Endodermal cell (in vitro differentiated cells): Measurements from ENCODE around the gene GLG1. TPM values are rescaled to one million over a fixed set of nuclear protein-coding genes. Genes with fewer than 3 reads are reported as not detected.

ENCODE experiments used
- DNase-seq: peaks from one replicate; pipeline ENCODE4 v3.0.0-alpha.2; 2017
- H3K27ac ChIP-seq: 2 replicates; pipeline ENCODE4 v1.5.1; 2013; ENCODE audit warnings: mild to moderate bottlenecking, low read depth, low read length, moderate library complexity
- H3K27me3 ChIP-seq: 2 replicates; pipeline ENCODE4 v1.6.1; 2013; ENCODE audit warnings: mild to moderate bottlenecking, low read length, moderate library complexity; ENCODE audit not compliant: insufficient read depth, control insufficient read depth, poor library complexity, severe bottlenecking
- H3K36me3 ChIP-seq: 2 replicates; pipeline ENCODE4 v1.7.0; 2013; ENCODE audit warnings: mild to moderate bottlenecking, low read length, moderate library complexity; ENCODE audit not compliant: control insufficient read depth, insufficient read depth
- H3K4me1 ChIP-seq: one replicate; pipeline ENCODE4 v1.7.0; 2013; ENCODE audit warnings: low read length; ENCODE audit not compliant: control insufficient read depth, insufficient read depth
- H3K4me3 ChIP-seq: 2 replicates; pipeline ENCODE4 v1.5.1; 2013; ENCODE audit warnings: mild to moderate bottlenecking, low read length, moderate library complexity
- H3K9ac ChIP-seq: 2 replicates; pipeline ENCODE4 v1.6.1; 2013; ENCODE audit warnings: mild to moderate bottlenecking, low read length, moderate library complexity; ENCODE audit not compliant: poor library complexity, severe bottlenecking; ENCODE audit errors: extremely low read depth
- H3K9me3 ChIP-seq: 2 replicates; pipeline ENCODE4 v1.6.1; 2013; ENCODE audit warnings: mild to moderate bottlenecking, low read length, moderate library complexity; ENCODE audit not compliant: control insufficient read depth
- H3K27ac Mint-ChIP-seq: 2 replicates; pipeline ENCODE4 v1.8.0; 2020; ENCODE audit warnings: mixed read lengths
- H3K27me3 Mint-ChIP-seq: 2 replicates; pipeline ENCODE4 v1.8.0; 2021; ENCODE audit warnings: mild to moderate bottlenecking, mixed read lengths; ENCODE audit not compliant: insufficient read depth
- H3K36me3 Mint-ChIP-seq: 2 replicates; pipeline ENCODE4 v1.8.0; 2020; ENCODE audit warnings: low read depth, mixed read lengths
- H3K4me1 Mint-ChIP-seq: 2 replicates; pipeline ENCODE4 v1.8.0; 2020; ENCODE audit warnings: mixed read lengths
- H3K4me3 Mint-ChIP-seq: 2 replicates; pipeline ENCODE4 v1.8.0; 2020; ENCODE audit warnings: mild to moderate bottlenecking, moderate library complexity, mixed read lengths
- H3K9me3 Mint-ChIP-seq: 2 replicates; pipeline ENCODE4 v1.8.0; 2020; ENCODE audit warnings: mild to moderate bottlenecking, mixed read lengths
- CTCF ChIP-seq: fragments of 200-600 bp; sonication (generic); conservative IDR thresholded peaks from 2 replicates; pipeline ENCODE4 v1.5.0; 2021; ENCODE audit warnings: antibody characterized with exemption, mild to moderate bottlenecking
- WGBS, 2 experiments: methylation state at CpG; one replicate each; pipeline versions ENCODE4 v1.1.5 to v1.1.7; 2013; ENCODE audit warnings: missing lambda C conversion rate in 2 of 2, mixed read lengths in 1 of 2; ENCODE audit not compliant: insufficient coverage in 1 of 2, insufficient read length in 1 of 2; 5-methylcytosine and 5-hydroxymethylcytosine counted together
- total RNA-seq, 2 donors: library from RNA; stranded (reverse); fragmentation: NEBNext Ultra II Directional in 1 of 2; extraction: Animal tissue kit (Norgen Biotek cat#: 25700) in 1 of 2; gene quantifications; 2 replicates in 1 of 2; 3 replicates in 1 of 2; pipeline ENCODE4 v1.2.1, GENCODE V29; 2021

GLG1 gene
- total RNA-seq, 2 donors from 2014 or later, result 120 to 136 TPM

- Mint-ChIP-seq H3K4me3 (no peak overlapping the region), H3K4me1 (peaks cover 2% of the 10 kb centered on the region), H3K27me3 (peaks cover 2% of the 10 kb centered on the region), H3K27ac (no peak overlapping the region), H3K9me3 (peaks cover 2% of the 10 kb centered on the region), H3K36me3 (peaks cover 56% of the 10 kb centered on the region)
- Histone ChIP-seq H3K27ac (no peak overlapping the region), H3K36me3 (peaks cover 51% of the 10 kb centered on the region), H3K4me1 (no peaks in the 10 kb centered on the region), H3K27me3 (no peaks in the 10 kb centered on the region), H3K9me3 (no peaks in the 10 kb centered on the region), H3K4me3 (no peak overlapping the region), H3K9ac (no peak overlapping the region)
- WGBS, 2 experiments, result 97 to 99% methylated on average over 8 to 9 of the region's 10 CpGs
- DNase-seq, result no peak
- no peak for TF ChIP-seq CTCF
Measured at GRCh38 chr16:74492976-74493375, 113.9 kb downstream of the GLG1 start.

GRCh38 chr16:74487634-74488495 is 119.0 kb downstream of the GLG1 start:
- no peak for DNase-seq
- Histone ChIP-seq H3K27ac (no peak overlapping the region), H3K4me3 (no peak overlapping the region), H3K36me3 (peaks cover 49% of the 10 kb centered on the region), H3K9ac (no peak overlapping the region), H3K4me1 (peaks cover 12% of the 10 kb centered on the region), H3K9me3 (no peaks in the 10 kb centered on the region), H3K27me3 (no peaks in the 10 kb centered on the region)
- Mint-ChIP-seq H3K9me3 (no peaks in the 10 kb centered on the region), H3K36me3 (peaks cover 64% of the 10 kb centered on the region), H3K27me3 (peaks cover 1% of the 10 kb centered on the region), H3K4me3 (no peak overlapping the region), H3K27ac (no peak overlapping the region), H3K4me1 (peaks cover 14% of the 10 kb centered on the region)
- 91 to 100% methylated on average over 5 to 8 of the region's 9 CpGs for WGBS, 2 experiments
- TF ChIP-seq CTCF, result no peak

GRCh38 chr16:74485916-74486315 is 121.0 kb downstream of the GLG1 start:
- no peak overlapping the region for H3K27ac Mint-ChIP-seq
- TF ChIP-seq CTCF, result no peak
- peaks cover 24% of the 10 kb centered on the region for H3K4me1 Mint-ChIP-seq
- no peak overlapping the region for H3K27ac ChIP-seq
- peaks cover 56% of the 10 kb centered on the region for H3K36me3 Mint-ChIP-seq
- peaks cover 1% of the 10 kb centered on the region for H3K27me3 Mint-ChIP-seq
- H3K9me3 ChIP-seq, result no peaks in the 10 kb centered on the region
- peaks cover 44% of the 10 kb centered on the region for H3K36me3 ChIP-seq
- whole genome bisulfite sequencing, 2 experiments, result 50% methylated on average over 1 of the region's 1 CpG; no CpG with 5 or more reads in 1 of the 2 experiments
- H3K4me3 ChIP-seq, result no peak overlapping the region
- H3K27me3 ChIP-seq, result no peaks in the 10 kb centered on the region
- DNase-seq, result no peak
- H3K9me3 Mint-ChIP-seq, result no peaks in the 10 kb centered on the region
- peaks cover 12% of the 10 kb centered on the region for H3K4me1 ChIP-seq
- no peak overlapping the region for H3K4me3 Mint-ChIP-seq
- no peak overlapping the region for H3K9ac ChIP-seq
